ENCODE measurements around the gene FOXO3.
"Not testable (repeated sequence)": the region's sequence is repeated elsewhere in the genome, so short reads cannot be mapped to it uniquely, and the experiment has no call there.

The FOXO3 gene

GRCh38 chr6:108560463-108561308, at the start of gene FOXO3:
Gene FOXO3, plus strand, starts transcription at chr6:108560917. Its CDS starts 292 bp downstream, at chr6:108561209.
- peak; percentile 39 for DNase-seq

GRCh38 chr6:108518714-108519576, 41.8 kb upstream of the FOXO3 start:
- DNase-seq, result no peak

GRCh38 chr6:108521616-108522107, 39.1 kb upstream of the FOXO3 start:
- DNase-seq, result no peak

GRCh38 chr6:108523697-108524096, 37.0 kb upstream of the FOXO3 start:
- DNase-seq, result no peak

GRCh38 chr6:108524528-108525248, 36.0 kb upstream of the FOXO3 start:
- no peak for DNase-seq

- no peak for DNase-seq
Observed at GRCh38 chr6:108526739-108527174, 34.0 kb upstream of the FOXO3 start.

- no peak for DNase-seq
Observed at GRCh38 chr6:108528878-108529277, 31.8 kb upstream of the FOXO3 start.

GRCh38 chr6:108531332-108531731, 29.4 kb upstream of the FOXO3 start:
- DNase-seq, result no peak

GRCh38 chr6:108535114-108535742, 25.5 kb upstream of the FOXO3 start:
- DNase-seq, result no peak

GRCh38 chr6:108535920-108536535, 24.7 kb upstream of the FOXO3 start:
- DNase-seq, result not testable (repeated sequence)

GRCh38 chr6:108541843-108542759, 18.6 kb upstream of the FOXO3 start:
- peak; percentile 81 for DNase-seq

- no peak for DNase-seq
Observed at GRCh38 chr6:108543175-108543940, 17.4 kb upstream of the FOXO3 start.

- no peak for DNase-seq
Observed at GRCh38 chr6:108544606-108545005, 16.1 kb upstream of the FOXO3 start.

GRCh38 chr6:108546079-108547049, 14.4 kb upstream of the FOXO3 start:
- no peak for DNase-seq

- DNase-seq, result no peak
Observed at GRCh38 chr6:108549241-108549640, 11.5 kb upstream of the FOXO3 start.

- no peak for DNase-seq
Observed at GRCh38 chr6:108549741-108550140, 11.0 kb upstream of the FOXO3 start.

- no peak for DNase-seq
Observed at GRCh38 chr6:108550256-108550655, 10.5 kb upstream of the FOXO3 start.

GRCh38 chr6:108555399-108556052, 5.2 kb upstream of the FOXO3 start:
- no peak for DNase-seq
